ENCODE data around the gene ENTR1. TPM values are rescaled to one million over a fixed set of nuclear protein-coding genes. Genes with fewer than 3 reads are reported as not detected.

The ENTR1 gene
- total RNA-seq, 2 donors from 2014 or later, result 19.9 to 52.5 TPM

GRCh38 chr9:136431782-136432350 is 21.5 kb upstream of the ENTR1 start:
- Histone ChIP-seq H3K27ac (no peak overlapping the region), H3K4me3 (no peak overlapping the region), H3K27me3 (replicated peaks; ENCODE audit: insufficient read depth) (no peaks in the 10 kb centered on the region), H3K36me3 (no peaks in the 10 kb centered on the region), H3K4me1 (replicated peaks) (no peaks in the 10 kb centered on the region), H3K9me3 (no peaks in the 10 kb centered on the region)
- no peak for DNase-seq (ENCODE audit: low spot score)
- 92% methylated on average over 32 of the region's 36 CpGs for WGBS
- TF ChIP-seq POLR2A (IDR thresholded peaks at IDR 0.05) (no peak), CTCF (IDR thresholded peaks at IDR 0.05) (no peak), POLR2AphosphoS5 (IDR thresholded peaks at IDR 0.05) (no peak)
- intact Hi-C loops (cut with DNase I), result no loop called here

GRCh38 chr9:136430588-136431234 is 20.3 kb upstream of the ENTR1 start:
- no peaks in the 10 kb centered on the region for H3K9me3 ChIP-seq
- TF ChIP-seq CTCF (IDR thresholded peaks at IDR 0.05) (no peak), POLR2A (IDR thresholded peaks at IDR 0.05) (no peak), POLR2AphosphoS5 (IDR thresholded peaks at IDR 0.05) (no peak)
- H3K27me3 ChIP-seq (replicated peaks; ENCODE audit: insufficient read depth), result no peaks in the 10 kb centered on the region
- no peaks in the 10 kb centered on the region for H3K4me1 ChIP-seq (replicated peaks)
- H3K4me3 ChIP-seq, result no peak overlapping the region
- DNase-seq (ENCODE audit: low spot score), result no peak
- no peaks in the 10 kb centered on the region for H3K36me3 ChIP-seq
- intact Hi-C loops (cut with DNase I), result no loop called here
- no peak overlapping the region for H3K27ac ChIP-seq
- 93% methylated on average over 29 of the region's 29 CpGs for WGBS

- Histone ChIP-seq H3K4me1 (replicated peaks) (no peaks in the 10 kb centered on the region), H3K9me3 (no peaks in the 10 kb centered on the region), H3K27me3 (replicated peaks; ENCODE audit: insufficient read depth) (no peaks in the 10 kb centered on the region), H3K36me3 (no peaks in the 10 kb centered on the region), H3K27ac (no peak overlapping the region), H3K4me3 (no peak overlapping the region)
- DNase-seq (ENCODE audit: low spot score), result no peak
- intact Hi-C loops (cut with DNase I), result no loop called here
- WGBS, result 80% methylated on average over 30 of the region's 32 CpGs
- no peak for TF ChIP-seq POLR2A (IDR thresholded peaks at IDR 0.05)
- no peak for TF ChIP-seq POLR2AphosphoS5 (IDR thresholded peaks at IDR 0.05)
- TF ChIP-seq CTCF (IDR thresholded peaks at IDR 0.05), result no peak
Measured at GRCh38 chr9:136429683-136430491, 19.5 kb upstream of the ENTR1 start.

- Histone ChIP-seq H3K36me3 (no peaks in the 10 kb centered on the region), H3K27me3 (replicated peaks; ENCODE audit: insufficient read depth) (no peaks in the 10 kb centered on the region), H3K27ac (no peak overlapping the region), H3K4me1 (replicated peaks) (no peaks in the 10 kb centered on the region), H3K4me3 (no peak overlapping the region), H3K9me3 (no peaks in the 10 kb centered on the region)
- no peak for DNase-seq (ENCODE audit: low spot score)
- intact Hi-C loops (cut with DNase I), result no loop called here
- 80% methylated on average over 21 of the region's 21 CpGs for WGBS
- TF ChIP-seq POLR2A (IDR thresholded peaks at IDR 0.05) (no peak), CTCF (IDR thresholded peaks at IDR 0.05) (no peak), POLR2AphosphoS5 (IDR thresholded peaks at IDR 0.05) (no peak)
Measured at GRCh38 chr9:136429075-136429628, 18.7 kb upstream of the ENTR1 start.
